Stimulated activated CD8-positive, alpha-beta memory T cell treated with anti-CD3 and anti-CD28 coated beads, Interleukin-7, amount 100 ng/mL, for 48 hours (primary cell): Measurements from ENCODE around the gene FZD8.
"Not testable (repeated sequence)": the region's sequence is repeated elsewhere in the genome, so short reads cannot be mapped to it uniquely, and the experiment has no call there.

Source experiments
- DNase-seq, 2 donors: peaks; one replicate each; pipeline ENCODE4 v3.0.0-alpha.2; 2020; ENCODE audit warnings: low read depth in 1 of 2; ENCODE audit errors: extremely low read depth in 1 of 2

The FZD8 gene, protein sequence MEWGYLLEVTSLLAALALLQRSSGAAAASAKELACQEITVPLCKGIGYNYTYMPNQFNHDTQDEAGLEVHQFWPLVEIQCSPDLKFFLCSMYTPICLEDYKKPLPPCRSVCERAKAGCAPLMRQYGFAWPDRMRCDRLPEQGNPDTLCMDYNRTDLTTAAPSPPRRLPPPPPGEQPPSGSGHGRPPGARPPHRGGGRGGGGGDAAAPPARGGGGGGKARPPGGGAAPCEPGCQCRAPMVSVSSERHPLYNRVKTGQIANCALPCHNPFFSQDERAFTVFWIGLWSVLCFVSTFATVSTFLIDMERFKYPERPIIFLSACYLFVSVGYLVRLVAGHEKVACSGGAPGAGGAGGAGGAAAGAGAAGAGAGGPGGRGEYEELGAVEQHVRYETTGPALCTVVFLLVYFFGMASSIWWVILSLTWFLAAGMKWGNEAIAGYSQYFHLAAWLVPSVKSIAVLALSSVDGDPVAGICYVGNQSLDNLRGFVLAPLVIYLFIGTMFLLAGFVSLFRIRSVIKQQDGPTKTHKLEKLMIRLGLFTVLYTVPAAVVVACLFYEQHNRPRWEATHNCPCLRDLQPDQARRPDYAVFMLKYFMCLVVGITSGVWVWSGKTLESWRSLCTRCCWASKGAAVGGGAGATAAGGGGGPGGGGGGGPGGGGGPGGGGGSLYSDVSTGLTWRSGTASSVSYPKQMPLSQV

DNA sequence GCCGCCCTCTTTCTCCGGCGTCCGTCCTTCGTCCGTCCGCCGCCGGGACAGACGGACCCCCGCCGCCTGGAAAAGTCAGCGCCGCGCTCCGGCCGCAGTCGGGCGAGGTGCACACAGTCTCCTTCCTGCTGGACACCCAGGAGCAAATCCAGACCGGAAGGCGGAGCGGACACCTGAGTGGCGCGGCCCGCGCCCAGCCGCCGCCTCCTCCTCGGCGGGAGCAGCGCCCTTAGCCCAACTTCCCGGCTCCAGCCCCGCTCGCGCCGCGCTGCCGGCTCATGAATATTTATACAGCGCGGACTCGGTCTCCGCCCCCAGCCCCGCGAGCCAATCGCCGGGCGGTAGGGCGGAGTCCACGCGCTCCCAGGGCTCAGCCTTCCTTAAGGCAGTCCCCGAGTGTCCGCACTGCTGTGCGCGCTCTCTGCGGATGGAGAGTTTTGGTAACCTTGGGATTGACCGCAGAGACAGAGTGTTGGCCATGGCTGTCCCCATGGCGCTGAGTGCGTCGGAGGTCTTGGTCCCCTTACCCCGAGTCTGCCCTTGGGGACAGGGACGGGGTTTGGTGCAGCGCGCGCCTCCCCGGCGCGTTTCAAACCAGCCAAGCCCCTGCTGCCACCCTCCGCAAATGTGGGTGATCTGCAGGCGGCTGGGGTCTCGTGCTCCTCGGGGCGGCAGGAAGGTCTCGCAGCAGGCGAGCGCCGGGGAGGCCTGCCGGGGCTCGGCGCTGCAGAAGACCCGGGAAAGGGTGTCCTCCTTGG lies at the start of gene FZD8:
TSS of gene FZD8 (minus strand) at position 262 of the 758 bp plus-strand sequence. CDS start 867 bp downstream, outside the sequence.
- DNase-seq = peak; percentile 52 to 57

DNA sequence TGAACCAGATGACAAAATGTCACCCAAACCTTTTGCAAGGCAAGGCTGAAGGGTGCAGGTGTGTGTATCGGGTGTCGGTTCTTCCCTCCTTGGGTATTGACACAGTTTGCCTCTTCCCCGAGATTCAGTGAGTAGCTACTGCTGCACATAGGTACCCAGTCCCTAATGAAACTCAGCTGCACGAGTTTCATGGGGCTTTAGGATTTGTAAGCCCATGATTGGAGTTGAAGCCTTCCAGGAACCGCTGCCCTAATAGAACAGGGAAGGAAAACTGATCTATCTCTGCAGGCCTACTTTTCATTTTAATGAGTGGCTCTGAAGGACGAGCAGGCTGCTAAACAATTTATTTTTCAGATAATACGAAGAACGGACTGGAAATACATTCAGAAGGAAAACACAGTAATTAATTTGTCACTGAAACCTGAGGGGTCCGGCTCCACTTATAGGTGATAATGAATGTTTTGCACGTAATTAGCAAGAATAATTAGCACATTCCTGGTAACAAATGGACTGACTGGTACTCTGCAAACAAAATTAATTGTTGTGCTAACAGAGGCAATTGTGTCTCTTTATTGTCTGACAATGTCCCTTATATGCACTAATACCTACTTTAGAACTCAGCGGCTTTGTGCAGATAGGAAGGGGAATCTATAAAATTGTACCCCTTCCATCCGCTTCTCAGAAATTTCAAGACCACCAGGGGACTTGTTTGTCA lies 49.6 kb upstream of the FZD8 start:
- DNase-seq = no peak

DNA sequence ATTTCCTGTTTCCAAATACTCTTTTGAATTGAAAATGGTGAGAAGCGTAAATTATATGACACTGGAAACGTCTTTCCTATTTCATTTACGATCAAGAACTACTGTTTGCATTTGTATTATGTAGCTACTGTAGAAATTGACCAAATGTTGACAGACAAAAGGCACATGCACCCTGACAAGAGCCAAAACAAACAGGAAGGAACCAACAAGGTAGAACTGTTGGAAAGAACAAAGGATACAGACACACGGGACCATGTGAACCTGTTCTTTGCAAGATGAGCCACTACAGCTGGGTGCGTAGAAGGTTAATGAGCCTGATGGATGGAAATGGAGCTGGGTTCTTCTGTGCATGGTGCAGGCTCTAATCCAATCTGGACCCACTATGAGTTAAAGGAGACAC lies 48.4 kb upstream of the FZD8 start:
- no peak for DNase-seq

DNA sequence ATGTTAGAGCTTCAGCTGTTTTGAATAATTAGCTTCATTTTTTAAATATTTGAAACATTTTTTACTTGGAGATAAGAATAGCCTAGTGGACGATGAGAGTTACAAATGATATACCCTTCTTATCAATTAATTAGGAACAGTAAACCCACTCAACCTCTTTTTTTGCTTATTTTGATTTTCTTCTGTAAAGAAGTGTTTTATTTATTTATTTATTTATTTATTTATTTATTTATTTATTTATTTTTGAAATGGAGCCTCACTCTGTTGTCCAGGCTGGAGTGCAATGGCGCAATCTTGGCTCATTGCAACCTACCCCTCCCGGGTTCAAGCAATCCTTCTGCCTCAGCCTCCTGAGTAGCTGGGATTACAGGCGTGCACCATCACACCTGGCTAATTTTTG lies 43.8 kb upstream of the FZD8 start:
- not testable (repeated sequence) for DNase-seq

DNA sequence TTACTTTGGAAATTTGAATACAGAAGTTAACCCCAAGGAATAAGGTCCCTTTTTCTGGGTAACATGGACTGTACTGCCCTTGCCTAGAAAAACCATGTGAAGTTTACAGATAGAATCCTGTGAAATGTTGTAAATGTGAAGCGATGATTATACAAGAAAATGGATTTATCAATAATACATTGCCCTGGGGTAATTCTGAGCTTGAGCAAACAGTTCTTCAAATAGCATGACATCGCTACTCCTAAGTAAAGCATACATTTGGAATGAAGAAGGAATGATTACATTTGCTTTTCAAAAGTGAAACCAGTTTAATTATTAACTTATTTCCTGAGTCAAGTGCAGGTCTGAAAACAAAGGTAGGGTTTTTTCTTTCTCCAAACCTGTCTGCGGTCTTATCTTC lies 43.3 kb upstream of the FZD8 start:
- no peak for DNase-seq

DNA sequence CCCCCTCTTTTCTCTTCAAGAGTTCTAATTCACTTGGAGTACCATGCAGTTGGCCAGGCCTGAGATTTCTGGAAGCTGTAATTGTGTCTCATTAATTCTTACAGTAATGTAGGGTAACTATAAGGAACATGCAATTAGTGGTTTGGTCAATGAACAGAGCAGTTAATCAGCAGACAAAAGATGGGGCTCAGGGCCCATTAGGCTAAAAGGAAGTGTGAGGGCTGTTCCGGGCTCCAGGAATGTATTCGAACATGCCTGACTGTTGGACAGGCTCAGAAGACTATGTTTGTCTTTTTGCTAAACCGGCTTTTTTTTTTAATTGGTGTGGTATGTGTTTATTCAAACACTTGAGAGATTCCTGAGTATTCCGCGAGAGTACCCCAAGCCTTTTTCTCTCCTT lies 42.5 kb upstream of the FZD8 start:
- no peak for DNase-seq

DNA sequence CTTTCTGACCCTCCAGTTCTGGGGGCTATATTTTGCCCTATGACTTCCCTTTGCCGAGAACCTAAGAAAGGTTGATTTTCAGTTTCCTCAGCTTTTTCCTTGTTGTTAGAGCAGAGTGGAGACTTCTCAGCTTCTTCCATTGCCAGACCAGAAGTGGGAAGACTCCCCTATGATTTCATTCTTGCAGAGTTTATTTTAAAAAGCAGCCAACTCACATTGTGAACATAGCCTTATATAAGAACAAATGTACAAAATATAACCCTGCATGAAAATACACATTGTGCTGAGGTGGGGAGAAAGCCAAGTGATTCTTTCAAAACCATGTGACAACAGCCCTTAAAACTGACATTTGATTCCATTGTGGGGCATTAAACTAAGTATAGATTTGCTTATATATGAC lies 33.8 kb upstream of the FZD8 start:
- no peak for DNase-seq

DNA sequence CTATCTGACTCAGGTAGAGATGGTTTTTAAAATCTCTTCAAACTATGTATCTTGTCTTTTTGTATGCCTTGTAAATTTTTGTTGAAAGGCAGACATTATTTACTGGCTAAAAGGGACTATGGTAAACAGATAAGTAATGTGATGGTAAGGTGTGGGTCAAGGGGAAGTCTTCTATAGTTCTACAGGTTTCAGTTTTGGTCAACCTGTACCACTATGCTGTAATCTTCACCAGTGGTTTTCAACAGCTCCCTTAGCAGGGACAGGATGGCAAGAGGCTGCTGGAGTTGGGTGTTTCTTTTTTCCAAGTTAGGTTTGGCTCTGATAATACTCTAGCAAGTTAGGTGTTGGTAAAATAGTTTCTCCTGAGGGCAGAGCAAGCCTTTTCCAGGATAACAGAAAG lies 32.7 kb upstream of the FZD8 start:
- no peak for DNase-seq

DNA sequence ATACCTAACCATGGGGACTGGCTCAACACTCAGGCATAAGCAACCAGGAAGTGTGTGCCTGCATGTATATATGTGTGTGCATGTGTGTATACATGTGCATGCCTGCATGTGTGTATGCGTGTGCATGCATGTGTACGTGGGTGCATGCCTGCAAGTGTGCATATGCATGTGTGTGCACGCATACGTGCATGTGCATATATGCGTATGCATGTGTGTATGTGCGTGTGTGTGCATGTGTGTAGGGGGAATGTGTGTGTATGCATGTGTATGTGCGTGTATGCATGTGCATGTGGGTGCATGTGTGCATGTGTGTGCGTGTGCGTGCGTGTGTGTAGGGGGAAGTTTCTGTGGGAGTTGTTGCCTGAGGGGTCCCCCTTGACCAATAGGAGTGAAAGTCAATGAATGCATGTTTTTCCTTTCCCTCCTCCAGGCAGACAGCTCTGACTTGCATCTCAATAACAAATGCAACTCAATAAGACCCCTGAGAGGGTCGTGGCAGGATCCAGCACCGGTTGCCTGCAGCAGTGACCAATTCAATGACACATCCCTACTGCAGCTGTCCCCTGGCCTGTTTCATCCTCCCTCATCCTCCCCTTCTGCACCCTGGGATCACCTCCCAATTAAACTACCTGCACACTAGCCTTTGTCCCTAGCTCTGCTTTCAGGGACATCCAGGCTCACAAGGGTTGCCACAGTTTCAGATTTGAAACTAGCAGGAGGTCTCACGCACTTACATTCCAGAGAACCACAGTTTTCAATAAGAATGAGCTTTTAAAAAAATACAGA lies 27.0 kb upstream of the FZD8 start:
- DNase-seq = no peak

DNA sequence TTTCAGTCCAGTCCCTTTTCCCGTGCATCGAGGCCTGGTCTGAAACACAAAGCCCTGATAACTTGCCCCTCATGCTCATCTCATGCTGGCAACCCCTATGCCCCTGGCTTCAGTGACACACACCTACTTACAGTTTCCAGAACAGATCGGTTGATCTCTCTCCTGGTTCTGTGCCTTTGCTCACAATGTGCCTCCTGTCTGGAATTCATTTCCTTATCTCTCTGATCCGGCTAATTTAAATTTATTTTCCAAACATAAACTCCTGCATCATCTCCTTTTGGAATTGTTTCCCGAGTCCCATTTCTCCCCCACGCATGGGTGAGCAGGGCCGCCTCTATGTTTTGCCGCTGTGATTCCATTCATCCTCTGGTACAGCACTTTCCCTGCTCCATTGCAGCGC lies 25.9 kb upstream of the FZD8 start:
- DNase-seq = no peak

DNA sequence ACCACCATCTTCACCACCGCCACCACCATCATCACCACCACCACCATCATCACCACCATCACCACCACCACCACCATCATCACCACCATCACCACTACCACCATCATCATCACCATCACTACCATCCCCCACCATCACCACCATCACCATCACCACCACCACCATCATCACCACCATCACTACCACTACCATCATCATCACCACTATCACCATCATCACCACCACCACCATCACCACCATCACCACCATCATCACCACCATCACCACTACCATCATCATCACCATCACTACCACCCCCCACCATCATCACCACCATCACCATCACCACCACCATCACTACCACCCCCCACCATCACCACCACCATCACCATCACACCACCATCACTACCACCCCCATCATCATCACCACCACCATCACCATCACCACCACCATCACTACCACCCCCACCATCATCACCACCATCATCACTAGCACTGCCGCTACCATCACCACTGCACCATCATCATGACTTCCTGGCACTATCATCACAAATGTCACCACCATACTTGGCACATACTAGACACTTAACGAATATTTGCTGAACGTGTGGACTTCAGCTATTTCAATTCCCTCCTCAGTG lies 25.3 kb upstream of the FZD8 start:
- no peak for DNase-seq

DNA sequence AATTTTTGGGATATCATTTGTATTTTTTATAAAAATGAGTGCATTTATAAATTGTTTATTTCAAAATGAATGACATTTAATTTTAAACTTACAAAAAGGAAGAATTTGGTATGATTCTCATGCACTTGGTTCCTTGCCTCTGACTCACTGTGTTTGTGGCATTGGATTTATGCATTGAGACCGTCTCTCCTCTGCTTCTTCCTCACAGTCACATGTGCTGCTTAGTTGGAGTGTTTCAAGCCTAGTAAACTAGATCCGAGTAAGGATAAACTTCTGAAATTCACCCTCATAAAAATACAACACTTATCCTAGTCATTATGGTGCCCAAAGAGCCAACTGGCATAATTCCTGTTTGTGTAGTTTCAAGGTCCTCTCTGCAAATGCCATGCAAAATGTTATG lies 19.1 kb upstream of the FZD8 start:
- DNase-seq = no peak

DNA sequence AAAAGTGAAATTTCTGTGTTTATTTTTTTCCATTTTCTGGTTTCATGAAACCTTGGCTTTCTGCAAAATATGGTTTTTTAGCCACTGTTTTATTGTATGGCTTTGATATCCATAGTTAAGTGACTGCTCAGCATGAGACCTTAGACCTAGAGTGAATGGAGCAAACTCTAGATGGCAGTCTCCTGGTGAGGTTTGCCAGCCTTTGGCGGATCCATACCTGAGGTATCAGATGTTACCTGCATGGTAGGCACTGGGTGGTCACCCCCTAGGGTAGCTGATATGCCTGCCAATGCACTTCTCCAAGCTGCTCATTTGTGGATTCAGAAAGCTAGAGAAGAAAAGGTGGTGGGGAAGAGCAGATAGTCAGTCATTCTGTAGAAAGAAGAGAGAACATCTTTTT lies 17.4 kb upstream of the FZD8 start:
- DNase-seq = no peak

DNA sequence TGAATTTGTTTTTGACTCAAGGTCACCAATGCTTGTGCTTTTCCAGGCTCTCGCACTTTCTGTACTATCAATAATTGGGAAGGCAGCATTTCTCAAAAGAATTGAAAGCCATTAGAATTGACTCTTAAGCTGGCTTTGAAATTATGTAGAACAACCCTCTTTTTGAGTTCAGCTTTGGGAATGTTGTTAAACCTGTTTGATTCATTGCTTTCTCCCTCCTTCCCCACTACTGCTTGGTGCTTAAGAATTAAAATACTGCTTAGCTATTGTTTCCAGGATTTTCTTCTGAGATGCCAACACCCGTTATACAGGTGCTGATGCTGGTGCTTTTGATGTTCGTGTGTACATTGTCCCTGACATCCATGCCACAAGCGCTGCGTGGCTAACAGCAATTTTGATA lies 15.5 kb upstream of the FZD8 start:
- DNase-seq = no peak

DNA sequence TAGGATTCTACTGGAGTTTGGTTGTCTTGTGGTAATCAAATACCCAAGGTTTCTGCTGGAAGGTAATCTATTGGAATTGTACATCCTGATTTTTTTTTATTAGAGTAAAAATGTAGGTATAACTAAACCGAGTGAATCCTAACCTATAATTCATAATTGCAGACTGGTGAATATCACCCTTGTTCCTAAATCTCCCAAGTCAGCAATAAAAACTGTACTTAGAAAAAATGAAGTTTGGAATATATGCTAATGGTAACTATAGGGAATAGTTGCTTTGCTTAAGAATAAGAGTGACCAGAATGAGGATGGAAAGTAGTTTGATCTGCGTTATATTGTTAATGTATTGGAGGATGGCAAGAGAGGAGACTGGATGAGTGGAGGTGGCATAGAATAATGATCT lies 10.7 kb upstream of the FZD8 start:
- DNase-seq = no peak

DNA sequence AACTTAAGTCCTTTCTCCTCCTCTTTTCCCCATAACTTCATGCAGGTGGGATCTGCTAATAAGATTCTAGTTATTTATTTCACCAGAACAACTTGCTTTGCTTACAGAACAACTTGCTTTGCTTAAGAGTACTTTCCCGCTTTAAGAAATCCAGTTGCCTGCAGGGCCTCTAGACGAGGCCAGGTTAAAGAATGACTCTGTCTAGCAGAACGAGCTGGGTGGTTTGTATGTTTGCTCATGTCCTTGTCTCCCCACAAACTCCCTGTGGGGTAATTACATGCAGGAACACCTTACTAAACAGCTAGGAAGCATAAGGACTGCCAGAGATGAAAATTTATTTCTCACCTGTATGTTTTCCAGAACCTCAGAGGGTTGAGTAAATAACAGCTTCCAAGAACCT lies 8.8 kb upstream of the FZD8 start:
- no peak for DNase-seq

DNA sequence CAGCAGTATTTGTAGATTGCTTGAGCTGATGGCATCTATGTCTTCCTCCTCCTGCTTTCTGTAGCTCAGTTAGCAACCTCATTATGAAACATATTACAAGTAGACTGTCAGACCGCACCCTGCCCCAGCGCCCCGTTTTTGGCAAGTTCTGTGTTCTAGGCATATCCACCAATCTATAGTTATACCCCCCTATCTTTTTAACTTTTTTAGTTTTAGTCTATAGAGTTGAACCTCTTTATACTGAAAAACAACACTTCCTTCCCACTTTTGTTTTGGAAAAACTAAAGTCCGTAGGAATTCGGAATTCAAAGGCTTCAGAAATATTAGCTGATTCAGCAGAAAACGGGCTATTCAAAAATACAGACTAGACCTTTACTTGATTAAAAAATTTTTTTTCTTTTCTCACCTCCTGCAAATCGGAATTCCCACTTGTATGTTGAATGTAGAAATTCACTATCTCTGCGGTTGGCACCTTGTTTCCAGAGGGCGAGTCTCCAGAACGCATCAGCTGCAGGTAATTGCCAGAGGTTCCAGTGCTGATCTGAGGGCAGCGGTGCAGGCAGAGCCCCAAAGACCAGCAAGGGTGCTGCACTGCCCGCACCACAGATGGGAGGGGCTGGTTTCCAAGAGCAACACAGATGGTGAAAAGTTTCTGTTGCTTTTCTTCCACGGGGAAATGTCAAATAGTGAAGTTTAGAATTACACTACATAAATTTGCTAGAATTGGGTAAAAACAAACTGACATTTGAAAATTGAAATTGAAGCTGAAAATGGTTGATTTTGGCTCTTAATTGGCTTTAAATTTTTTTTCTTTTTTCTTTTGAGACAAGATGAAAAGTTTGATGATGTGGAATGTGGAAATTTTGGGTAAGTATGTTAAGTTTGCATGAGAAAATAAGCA lies 2.2 kb upstream of the FZD8 start:
- DNase-seq = no peak

DNA sequence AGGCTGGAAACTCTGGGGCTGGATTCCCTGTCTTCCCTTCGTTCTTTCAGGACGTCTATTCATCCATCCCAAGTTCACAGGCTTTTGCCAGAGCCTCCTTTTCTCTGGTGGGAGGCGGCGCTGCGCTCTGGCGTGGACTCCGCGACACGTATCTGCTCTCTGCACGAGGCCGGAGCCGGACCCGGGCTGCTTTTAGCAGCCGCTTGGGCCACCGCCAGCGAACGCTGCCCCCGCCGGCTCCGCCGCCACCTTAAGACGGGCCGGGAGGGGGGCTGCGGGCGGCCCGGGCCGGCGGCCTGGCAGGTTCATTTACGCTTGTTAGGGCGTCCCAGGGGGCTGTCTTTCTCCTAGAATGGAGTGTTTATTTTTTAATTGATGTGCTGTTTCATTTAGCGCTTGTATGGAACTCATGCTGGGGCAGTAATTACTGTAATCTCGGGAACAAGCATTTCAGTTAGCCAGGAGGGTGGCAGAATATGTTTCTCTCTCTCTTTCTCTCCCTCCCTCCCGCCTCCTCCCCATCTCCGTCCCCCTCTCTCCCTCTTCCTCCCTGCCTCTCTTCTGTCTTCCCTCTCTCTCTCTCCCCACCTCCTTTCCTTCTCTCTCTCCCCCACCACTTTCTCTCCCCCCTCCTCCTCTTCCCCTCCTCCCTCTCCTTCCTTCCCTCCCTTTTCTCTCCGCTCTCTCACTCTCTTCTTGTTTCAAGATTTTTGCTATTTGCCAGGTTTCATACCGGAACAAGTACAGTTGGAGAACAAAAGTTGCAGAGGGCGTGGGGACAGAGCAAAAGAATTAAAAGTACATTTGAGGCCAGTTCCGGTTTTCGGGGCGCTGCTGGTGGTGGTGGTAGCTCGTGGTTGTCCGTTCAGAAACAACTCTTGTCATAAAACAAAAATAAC lies 1.3 kb upstream of the FZD8 start:
- no peak for DNase-seq
